GM10266 (cell line): ENCODE measurements around the gene FBXW12.

Experiments used
- DNase-seq: peaks from one replicate; pipeline ENCODE4 v3.0.0; 2012; ENCODE audit errors: extremely low spot score
- TF ChIP-seq, protein P1 (sequence below): IDR thresholded peaks from 2 replicates; pipeline ENCODE4 v1.5.1; 2012; ENCODE audit warnings: mild to moderate bottlenecking, low read depth; ENCODE audit not compliant: control insufficient read depth, insufficient read depth; ENCODE audit errors: missing control alignments

Gene FBXW12

GRCh38 chr3:48434591-48435222 is 62.7 kb downstream of the FBXW12 start:
- DNase-seq: no peak
- TF ChIP-seq, protein P1, sequence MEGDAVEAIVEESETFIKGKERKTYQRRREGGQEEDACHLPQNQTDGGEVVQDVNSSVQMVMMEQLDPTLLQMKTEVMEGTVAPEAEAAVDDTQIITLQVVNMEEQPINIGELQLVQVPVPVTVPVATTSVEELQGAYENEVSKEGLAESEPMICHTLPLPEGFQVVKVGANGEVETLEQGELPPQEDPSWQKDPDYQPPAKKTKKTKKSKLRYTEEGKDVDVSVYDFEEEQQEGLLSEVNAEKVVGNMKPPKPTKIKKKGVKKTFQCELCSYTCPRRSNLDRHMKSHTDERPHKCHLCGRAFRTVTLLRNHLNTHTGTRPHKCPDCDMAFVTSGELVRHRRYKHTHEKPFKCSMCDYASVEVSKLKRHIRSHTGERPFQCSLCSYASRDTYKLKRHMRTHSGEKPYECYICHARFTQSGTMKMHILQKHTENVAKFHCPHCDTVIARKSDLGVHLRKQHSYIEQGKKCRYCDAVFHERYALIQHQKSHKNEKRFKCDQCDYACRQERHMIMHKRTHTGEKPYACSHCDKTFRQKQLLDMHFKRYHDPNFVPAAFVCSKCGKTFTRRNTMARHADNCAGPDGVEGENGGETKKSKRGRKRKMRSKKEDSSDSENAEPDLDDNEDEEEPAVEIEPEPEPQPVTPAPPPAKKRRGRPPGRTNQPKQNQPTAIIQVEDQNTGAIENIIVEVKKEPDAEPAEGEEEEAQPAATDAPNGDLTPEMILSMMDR: no peak

DNA sequence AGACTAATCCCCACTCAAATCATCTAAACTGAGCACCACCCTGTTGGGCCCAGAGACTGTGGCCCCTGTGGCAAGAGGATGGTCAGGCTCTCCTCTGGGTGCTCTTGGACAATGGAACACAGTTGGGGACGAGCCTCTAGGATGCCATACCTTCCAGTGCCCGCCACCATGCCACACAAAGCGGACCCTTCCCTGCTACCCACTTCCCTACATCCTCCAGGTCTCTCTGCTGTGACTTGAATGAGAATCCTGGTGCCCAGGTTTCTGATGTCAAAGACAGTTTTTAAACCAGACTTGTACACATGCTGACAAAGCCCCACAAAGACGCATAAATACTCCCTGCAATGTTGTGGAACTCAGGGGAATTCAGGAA is 63.2 kb downstream of the FBXW12 start:
- no peak for DNase-seq
- TF ChIP-seq, protein P1: no peak

GRCh38 chr3:48435774-48436476 is 63.9 kb downstream of the FBXW12 start:
- DNase-seq: peak; percentile 88
- TF ChIP-seq, protein P1: peak; percentile 100

DNA sequence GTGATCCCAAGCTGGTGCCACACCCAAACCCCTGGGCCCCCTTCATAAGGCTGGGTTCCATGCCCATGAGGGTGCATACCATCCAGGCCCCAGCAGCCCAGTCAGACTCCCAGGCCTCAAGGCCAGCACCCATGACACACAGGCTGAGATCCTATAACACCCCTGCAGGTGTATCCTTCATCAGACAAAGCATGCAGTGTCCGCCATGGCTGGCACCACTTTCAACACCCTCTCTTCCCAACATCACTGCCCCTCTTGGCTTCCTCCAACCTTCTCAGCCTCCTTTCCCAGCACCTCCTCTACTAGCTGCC is 64.4 kb downstream of the FBXW12 start:
- TF ChIP-seq, protein P1: no peak
- no peak for DNase-seq

GRCh38 chr3:48436855-48437254 is 64.8 kb downstream of the FBXW12 start:
- no peak for DNase-seq
- TF ChIP-seq, protein P1: no peak

DNA sequence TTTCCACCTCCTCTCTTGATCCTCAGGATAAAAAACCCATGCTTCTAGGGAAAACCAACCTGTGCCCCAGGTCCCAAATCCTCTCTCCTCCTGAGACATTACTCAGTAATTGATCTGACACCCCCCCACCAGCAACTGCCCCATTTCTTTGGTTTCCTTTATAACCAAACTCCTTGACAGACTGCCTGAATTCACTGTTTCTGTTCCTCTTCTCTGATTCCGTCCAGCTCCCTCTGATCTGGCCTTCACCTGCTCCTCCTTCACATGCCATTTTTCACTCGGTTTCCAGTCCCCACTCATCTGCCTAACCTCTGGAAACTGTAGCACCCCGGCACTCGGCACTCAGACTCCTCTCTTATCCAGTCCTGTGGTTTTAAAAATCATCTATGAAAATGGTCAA is 65.8 kb downstream of the FBXW12 start:
- TF ChIP-seq, protein P1: no peak
- peak; percentile 15 for DNase-seq

GRCh38 chr3:48439820-48440589 is 68.0 kb downstream of the FBXW12 start, which contains the start of the genes CCDC51 and TMA7:
Gene CCDC51, minus strand, starts transcription at chr3:48440119. Its CDS starts 4,991 bp downstream, at chr3:48435128.
Gene TMA7, plus strand, starts transcription at chr3:48440257. Its CDS starts 40 bp downstream, at chr3:48440297.
- DNase-seq: peak; percentile 98
- TF ChIP-seq, protein P1: no peak
